PFSK-1 (cell line): ENCODE data around the gene NFAM1.

Experiments used
- POLR2AphosphoS5 ChIP-seq: IDR thresholded peaks from 2 replicates; pipeline ENCODE4 v1.6.1; 2012; ENCODE audit warnings: low read depth, mild to moderate bottlenecking, control low read depth, low read length, moderate library complexity
- SIN3A ChIP-seq: IDR thresholded peaks from 2 replicates; pipeline ENCODE4 v1.6.1; 2012; ENCODE audit warnings: mild to moderate bottlenecking, low read length, moderate library complexity, borderline replicate concordance; ENCODE audit not compliant: insufficient read depth
- TF ChIP-seq, protein P1 (sequence below), 2 experiments: IDR thresholded peaks; 2 replicates each; pipeline versions ENCODE4 v1.6.1 to v1.8.0; 2011 to 2012; ENCODE audit warnings: low read depth in 2 of 2, low read length in 2 of 2, control low read depth in 1 of 2, inconsistent platforms in 1 of 2, mild to moderate bottlenecking in 1 of 2, moderate library complexity in 1 of 2; ENCODE audit not compliant: insufficient read depth in 1 of 2

DNA sequence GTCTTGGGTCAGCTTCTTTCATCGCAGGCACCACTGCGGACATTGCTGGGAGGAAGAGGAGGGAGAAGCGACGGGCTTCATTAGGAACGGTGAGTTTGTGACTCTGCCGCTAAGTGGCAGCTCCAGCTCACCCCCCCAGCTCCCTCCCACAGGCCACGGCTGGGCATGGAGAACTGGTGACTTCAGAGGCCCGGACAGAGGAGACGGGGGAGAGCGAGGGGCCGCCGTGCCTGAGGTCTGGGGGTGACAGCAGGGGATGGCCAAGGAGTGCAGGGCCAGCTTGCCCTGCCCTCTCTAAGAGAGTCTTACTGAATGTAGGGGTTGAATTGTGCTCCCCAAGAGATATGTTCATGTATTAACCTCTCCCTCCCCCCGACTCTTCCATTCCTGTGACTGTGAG is 13.9 kb upstream of the NFAM1 start:
- TF ChIP-seq POLR2AphosphoS5: no peak
- TF ChIP-seq, protein P1, sequence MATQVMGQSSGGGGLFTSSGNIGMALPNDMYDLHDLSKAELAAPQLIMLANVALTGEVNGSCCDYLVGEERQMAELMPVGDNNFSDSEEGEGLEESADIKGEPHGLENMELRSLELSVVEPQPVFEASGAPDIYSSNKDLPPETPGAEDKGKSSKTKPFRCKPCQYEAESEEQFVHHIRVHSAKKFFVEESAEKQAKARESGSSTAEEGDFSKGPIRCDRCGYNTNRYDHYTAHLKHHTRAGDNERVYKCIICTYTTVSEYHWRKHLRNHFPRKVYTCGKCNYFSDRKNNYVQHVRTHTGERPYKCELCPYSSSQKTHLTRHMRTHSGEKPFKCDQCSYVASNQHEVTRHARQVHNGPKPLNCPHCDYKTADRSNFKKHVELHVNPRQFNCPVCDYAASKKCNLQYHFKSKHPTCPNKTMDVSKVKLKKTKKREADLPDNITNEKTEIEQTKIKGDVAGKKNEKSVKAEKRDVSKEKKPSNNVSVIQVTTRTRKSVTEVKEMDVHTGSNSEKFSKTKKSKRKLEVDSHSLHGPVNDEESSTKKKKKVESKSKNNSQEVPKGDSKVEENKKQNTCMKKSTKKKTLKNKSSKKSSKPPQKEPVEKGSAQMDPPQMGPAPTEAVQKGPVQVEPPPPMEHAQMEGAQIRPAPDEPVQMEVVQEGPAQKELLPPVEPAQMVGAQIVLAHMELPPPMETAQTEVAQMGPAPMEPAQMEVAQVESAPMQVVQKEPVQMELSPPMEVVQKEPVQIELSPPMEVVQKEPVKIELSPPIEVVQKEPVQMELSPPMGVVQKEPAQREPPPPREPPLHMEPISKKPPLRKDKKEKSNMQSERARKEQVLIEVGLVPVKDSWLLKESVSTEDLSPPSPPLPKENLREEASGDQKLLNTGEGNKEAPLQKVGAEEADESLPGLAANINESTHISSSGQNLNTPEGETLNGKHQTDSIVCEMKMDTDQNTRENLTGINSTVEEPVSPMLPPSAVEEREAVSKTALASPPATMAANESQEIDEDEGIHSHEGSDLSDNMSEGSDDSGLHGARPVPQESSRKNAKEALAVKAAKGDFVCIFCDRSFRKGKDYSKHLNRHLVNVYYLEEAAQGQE (IDR thresholded peaks at IDR 0.05; ENCODE audit: insufficient read depth in 1 of 2, low read depth in 2 of 2, low read length in 2 of 2): no peak
- TF ChIP-seq SIN3A: no peak
